ENCODE data around the gene FNIP1. TPM values are rescaled to one million over a fixed set of nuclear protein-coding genes. Genes with fewer than 3 reads are reported as not detected.
A peak's percentile ranks its signal among the peaks of the same experiment; 100 is the strongest.

FNIP1 gene
- total and polyA plus RNA-seq, 2 of the 13 experiments (the other 11 are each of a cell fraction or from before 2014, with no cell fraction given), result 10.9 to 29.3 TPM

DNA sequence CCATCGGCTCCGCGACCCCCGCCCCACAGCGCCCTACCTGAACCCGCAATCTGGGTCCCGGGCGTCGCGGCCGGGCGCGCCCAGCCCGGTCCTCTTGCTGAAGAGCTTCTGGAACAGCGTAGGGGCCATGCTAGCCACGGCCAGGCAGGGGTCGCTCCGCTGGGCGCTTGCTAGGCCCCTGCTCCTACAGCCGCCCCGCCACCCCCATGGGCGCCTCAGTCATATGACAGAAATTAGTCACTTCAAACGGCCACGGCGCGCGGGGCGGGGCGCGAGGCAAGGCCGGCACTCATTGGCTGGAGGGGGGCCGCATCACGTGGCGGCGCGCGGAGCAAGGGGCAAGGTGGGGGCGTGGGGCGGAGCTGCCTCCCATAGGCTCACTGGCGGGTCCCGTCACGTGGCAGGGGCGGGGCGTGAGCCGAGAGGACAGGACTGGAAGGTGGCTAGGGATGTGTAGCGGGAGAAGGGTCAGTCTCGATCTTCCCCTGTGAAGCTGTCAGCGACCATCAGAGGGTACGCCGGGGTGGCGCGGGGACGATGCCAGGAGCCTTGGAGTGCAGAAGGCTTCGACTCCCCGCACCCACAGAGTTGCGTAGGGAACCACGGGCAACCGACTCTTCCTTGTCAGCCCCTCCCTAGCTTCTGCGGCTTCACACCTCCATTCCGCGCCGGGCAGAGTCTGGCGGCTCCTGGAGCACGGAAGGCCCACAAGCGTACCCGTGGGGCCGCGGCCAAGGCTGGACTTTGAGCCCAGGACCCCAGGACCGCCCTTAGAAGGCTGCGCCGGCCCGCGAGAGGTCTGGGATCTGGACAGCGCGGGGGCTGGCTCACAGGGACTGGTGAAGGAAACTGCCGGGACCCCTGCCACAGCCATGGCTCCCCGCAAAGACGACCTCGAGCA is at the start of gene FNIP1 (continued):
- TF ChIP-seq ZNF318 (CRISPR knock-in tag; IDR thresholded peaks at IDR 0.05) (peak; percentile 93; the same call in 1 of the 2 replicates), EP300 (IDR thresholded peaks at IDR 0.05; ENCODE audit: low read depth in 2 of 2, low read length in 2 of 2) (peak in 1 of 2 experiments; percentile 52; a peak in 1 of 4 replicates), EP300 (CRISPR knock-in tag; IDR thresholded peaks at IDR 0.05; ENCODE audit: borderline replicate concordance) (no peak; the same call in 1 of the 2 replicates), ZNF260 (CRISPR knock-in tag; IDR thresholded peaks at IDR 0.05; ENCODE audit: borderline replicate concordance, low read depth) (no peak), PCBP2 (optimal IDR thresholded peaks at IDR 0.05; ENCODE audit: low read depth, low read length, poor library complexity, severe bottlenecking) (no peak), DR1 (CRISPR knock-in tag; IDR thresholded peaks at IDR 0.05) (peak; percentile 90), ZNF652 (CRISPR knock-in tag; IDR thresholded peaks at IDR 0.05; ENCODE audit: borderline replicate concordance, low read depth) (no peak), ZNF614 (CRISPR knock-in tag; IDR thresholded peaks at IDR 0.05; ENCODE audit: borderline replicate concordance) (peak; percentile 72; the same call in 1 of the 2 replicates), BRCA1 (CRISPR knock-in tag; IDR thresholded peaks at IDR 0.05) (peak; percentile 90), TEAD2 (CRISPR knock-in tag; IDR thresholded peaks at IDR 0.05) (no peak), ZBTB42 (CRISPR knock-in tag; IDR thresholded peaks at IDR 0.05) (peak; percentile 26; the same call in 1 of the 2 replicates), ZNF710 (CRISPR knock-in tag; IDR thresholded peaks at IDR 0.05; ENCODE audit: borderline replicate concordance) (no peak), TP53 (CRISPR knock-in tag; conservative IDR thresholded peaks at IDR 0.05) (no peak)
- TF ChIP-seq, protein P1, sequence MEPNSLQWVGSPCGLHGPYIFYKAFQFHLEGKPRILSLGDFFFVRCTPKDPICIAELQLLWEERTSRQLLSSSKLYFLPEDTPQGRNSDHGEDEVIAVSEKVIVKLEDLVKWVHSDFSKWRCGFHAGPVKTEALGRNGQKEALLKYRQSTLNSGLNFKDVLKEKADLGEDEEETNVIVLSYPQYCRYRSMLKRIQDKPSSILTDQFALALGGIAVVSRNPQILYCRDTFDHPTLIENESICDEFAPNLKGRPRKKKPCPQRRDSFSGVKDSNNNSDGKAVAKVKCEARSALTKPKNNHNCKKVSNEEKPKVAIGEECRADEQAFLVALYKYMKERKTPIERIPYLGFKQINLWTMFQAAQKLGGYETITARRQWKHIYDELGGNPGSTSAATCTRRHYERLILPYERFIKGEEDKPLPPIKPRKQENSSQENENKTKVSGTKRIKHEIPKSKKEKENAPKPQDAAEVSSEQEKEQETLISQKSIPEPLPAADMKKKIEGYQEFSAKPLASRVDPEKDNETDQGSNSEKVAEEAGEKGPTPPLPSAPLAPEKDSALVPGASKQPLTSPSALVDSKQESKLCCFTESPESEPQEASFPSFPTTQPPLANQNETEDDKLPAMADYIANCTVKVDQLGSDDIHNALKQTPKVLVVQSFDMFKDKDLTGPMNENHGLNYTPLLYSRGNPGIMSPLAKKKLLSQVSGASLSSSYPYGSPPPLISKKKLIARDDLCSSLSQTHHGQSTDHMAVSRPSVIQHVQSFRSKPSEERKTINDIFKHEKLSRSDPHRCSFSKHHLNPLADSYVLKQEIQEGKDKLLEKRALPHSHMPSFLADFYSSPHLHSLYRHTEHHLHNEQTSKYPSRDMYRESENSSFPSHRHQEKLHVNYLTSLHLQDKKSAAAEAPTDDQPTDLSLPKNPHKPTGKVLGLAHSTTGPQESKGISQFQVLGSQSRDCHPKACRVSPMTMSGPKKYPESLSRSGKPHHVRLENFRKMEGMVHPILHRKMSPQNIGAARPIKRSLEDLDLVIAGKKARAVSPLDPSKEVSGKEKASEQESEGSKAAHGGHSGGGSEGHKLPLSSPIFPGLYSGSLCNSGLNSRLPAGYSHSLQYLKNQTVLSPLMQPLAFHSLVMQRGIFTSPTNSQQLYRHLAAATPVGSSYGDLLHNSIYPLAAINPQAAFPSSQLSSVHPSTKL (CRISPR knock-in tag; IDR thresholded peaks at IDR 0.05), result peak; percentile 58; the same call in 1 of the 2 replicates

All from HepG2 (cell line).